ENCODE measurements around the gene DLG2.

DNA sequence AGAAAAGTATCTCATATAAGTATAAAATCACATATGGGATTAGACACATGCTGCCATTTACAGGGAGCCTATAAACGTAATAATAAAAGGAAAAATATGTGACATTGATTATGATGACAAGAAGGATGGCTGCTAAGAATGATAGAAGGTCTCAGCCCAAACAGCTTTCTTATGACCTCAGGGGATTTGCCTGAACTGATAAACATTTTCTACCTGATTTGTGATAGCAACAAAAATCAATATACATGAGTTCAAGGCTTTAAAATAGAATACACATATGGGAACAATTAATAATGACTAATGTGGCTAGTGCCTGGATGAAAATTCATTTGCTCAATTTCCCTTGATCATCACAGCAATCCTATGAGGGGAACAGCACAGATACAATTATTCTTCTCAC lies 1704.2 kb downstream of the DLG2 start:
- TF ChIP-seq POLR2A (IDR thresholded peaks at IDR 0.05): no peak
- TF ChIP-seq, protein P1, sequence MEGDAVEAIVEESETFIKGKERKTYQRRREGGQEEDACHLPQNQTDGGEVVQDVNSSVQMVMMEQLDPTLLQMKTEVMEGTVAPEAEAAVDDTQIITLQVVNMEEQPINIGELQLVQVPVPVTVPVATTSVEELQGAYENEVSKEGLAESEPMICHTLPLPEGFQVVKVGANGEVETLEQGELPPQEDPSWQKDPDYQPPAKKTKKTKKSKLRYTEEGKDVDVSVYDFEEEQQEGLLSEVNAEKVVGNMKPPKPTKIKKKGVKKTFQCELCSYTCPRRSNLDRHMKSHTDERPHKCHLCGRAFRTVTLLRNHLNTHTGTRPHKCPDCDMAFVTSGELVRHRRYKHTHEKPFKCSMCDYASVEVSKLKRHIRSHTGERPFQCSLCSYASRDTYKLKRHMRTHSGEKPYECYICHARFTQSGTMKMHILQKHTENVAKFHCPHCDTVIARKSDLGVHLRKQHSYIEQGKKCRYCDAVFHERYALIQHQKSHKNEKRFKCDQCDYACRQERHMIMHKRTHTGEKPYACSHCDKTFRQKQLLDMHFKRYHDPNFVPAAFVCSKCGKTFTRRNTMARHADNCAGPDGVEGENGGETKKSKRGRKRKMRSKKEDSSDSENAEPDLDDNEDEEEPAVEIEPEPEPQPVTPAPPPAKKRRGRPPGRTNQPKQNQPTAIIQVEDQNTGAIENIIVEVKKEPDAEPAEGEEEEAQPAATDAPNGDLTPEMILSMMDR (IDR thresholded peaks at IDR 0.05): no peak
